KOPT-K1 (cell line): ENCODE results near the gene ATP2A3.

Source experiments
- H3K27ac ChIP-seq: fragments of 200-600 bp; sonication (generic); 2 replicates; pipeline ENCODE4 v1.5.1; 2016; ENCODE audit warnings: antibody characterized with exemption, mild to moderate bottlenecking, low read depth, low read length; ENCODE audit not compliant: poor library complexity, severe bottlenecking
- H3K36me3 ChIP-seq: fragments of 200-600 bp; sonication (generic); 2 replicates; pipeline ENCODE4 v1.5.1; 2017; ENCODE audit warnings: antibody characterized with exemption, mild to moderate bottlenecking, low read length, moderate library complexity; ENCODE audit not compliant: insufficient read depth
- H3K9me3 ChIP-seq: fragments of 200-600 bp; sonication (generic); 2 replicates; pipeline ENCODE4 v1.5.1; 2017; ENCODE audit warnings: antibody characterized with exemption, low read length, mild to moderate bottlenecking; ENCODE audit not compliant: insufficient read depth, poor library complexity, severe bottlenecking

The ATP2A3 gene

GRCh38 chr17:3885271-3885670 is 79.0 kb downstream of the ATP2A3 start:
- Histone ChIP-seq H3K9me3 (no peaks in the 10 kb centered on the region), H3K27ac (no peak overlapping the region), H3K36me3 (no peaks in the 10 kb centered on the region; the same call in 1 of the 2 replicates)

DNA sequence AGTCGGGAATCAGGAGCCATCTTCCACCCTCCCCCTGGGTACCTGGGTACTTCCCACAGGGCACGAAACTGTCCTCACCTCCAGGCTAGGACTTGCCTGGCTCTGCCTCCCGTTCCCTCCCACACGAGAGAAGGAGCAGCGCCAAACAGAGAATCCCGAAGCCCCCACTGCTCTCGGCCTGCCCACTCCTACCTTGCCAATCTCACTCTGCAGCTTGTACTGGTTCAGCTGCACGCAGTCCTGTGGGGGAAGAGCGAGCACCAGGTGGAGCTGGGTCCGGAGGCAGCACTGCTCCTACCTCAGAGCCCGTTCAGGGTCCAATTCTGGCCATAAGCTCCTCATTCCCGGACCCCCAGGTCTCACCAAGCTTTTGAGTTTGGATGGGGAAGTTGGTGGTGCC is 80.0 kb downstream of the ATP2A3 start:
- Histone ChIP-seq H3K9me3 (no peaks in the 10 kb centered on the region), H3K36me3 (no peaks in the 10 kb centered on the region; the same call in 1 of the 2 replicates), H3K27ac (no peak overlapping the region)

- H3K27ac ChIP-seq: no peak overlapping the region
- H3K36me3 ChIP-seq: no peaks in the 10 kb centered on the region; the same call in 1 of the 2 replicates
- no peaks in the 10 kb centered on the region for H3K9me3 ChIP-seq
These were observed 82.0 kb downstream of the ATP2A3 start for GRCh38 chr17:3882276-3882675.

GRCh38 chr17:3880983-3881382 is 83.3 kb downstream of the ATP2A3 start:
- Histone ChIP-seq H3K27ac (no peak overlapping the region), H3K36me3 (no peaks in the 10 kb centered on the region; the same call in 1 of the 2 replicates)

GRCh38 chr17:3879591-3880417 is 84.4 kb downstream of the ATP2A3 start:
- Histone ChIP-seq H3K9me3 (no peaks in the 10 kb centered on the region), H3K27ac (no peak overlapping the region), H3K36me3 (no peaks in the 10 kb centered on the region; the same call in 1 of the 2 replicates)

More at GRCh38 chr17:3880983-3881382, 83.3 kb downstream of the ATP2A3 start:
- no peaks in the 10 kb centered on the region for H3K9me3 ChIP-seq

DNA sequence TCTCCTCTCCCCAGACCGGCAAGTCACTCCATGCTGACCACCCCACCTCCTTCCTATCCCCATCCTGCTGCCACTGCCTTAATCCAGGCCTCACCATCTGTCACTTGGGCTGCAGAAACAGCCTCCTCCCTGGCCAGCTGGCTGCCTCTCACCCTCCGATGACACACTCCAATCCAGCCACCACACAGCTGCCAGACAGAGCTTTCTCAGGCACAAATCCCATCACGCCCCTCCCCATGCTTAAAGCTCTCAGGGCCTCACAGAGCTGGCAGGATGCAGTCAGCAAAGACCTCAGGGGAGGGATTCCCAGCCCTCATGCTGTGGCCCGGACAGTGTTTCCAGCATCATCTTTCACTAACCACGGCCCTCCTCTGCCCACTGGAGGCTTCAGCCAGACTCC is 85.1 kb downstream of the ATP2A3 start:
- no peaks in the 10 kb centered on the region; the same call in 1 of the 2 replicates for H3K36me3 ChIP-seq
- H3K27ac ChIP-seq: no peak overlapping the region
- no peaks in the 10 kb centered on the region for H3K9me3 ChIP-seq

DNA sequence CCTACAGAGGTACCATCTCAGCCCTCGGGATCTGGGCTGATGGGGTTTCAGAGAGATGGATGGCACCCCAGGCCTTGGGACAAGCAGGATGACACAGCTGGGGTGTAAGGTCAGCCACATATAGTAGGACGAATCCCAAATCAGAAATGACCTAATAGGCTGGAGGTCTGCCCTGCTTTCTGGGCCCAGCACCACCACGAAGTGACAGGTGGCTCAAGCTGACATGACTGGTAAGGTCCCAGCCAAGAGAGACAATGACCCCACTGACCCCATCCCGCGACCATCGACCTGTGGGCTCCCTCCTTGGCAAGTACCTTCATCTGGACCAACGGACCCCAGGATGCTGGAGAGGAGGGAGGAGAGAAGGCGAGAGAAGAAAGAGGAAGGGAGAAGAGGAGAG is 87.0 kb downstream of the ATP2A3 start:
- Histone ChIP-seq H3K36me3 (peaks cover 7% of the 10 kb centered on the region; the same call in 1 of the 2 replicates), H3K9me3 (no peaks in the 10 kb centered on the region), H3K27ac (no peak overlapping the region)

DNA sequence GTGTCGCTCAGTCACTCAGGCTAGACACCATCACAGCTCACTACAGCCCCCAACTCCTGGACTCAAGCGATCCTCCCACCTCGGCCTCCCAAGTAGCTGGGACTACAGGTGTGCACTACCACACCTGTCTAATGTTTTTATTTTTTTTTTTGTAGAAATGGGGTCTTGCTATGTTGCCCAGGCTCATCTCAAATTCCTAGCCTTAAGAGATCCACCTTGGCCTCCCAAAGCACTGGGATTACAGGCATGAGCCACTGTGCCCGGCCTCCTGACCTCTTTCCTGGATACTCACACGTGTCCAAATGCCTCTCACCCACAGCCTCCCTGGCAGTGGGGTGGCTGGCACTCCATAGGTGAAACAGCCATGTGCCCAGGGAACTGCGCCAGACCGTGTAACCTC is 88.9 kb downstream of the ATP2A3 start:
- Histone ChIP-seq H3K27ac (no peak overlapping the region), H3K9me3 (no peaks in the 10 kb centered on the region), H3K36me3 (peaks cover 8% of the 10 kb centered on the region; the same call in 1 of the 2 replicates)
